Esophagus muscularis mucosa (tissue), 4 donors: ENCODE measurements around the gene MICU1. TPM values are rescaled to one million over a fixed set of nuclear protein-coding genes. Genes with fewer than 3 reads are reported as not detected.

Source experiments
- DNase-seq: peaks from one replicate; pipeline ENCODE4 v3.0.0-alpha.2; 2017; ENCODE audit errors: extremely low spot score
- H3K27ac ChIP-seq, 4 donors: fragments of 200-600 bp; sonication (generic); replicated peaks in 1 of 4; 1 replicate in 3 of 4; 2 replicates in 1 of 4; pipeline ENCODE4 v1.5.1; 2016 to 2019; ENCODE audit warnings: mild to moderate bottlenecking in 1 of 4
- H3K27me3 ChIP-seq, 4 donors: fragments of 200-600 bp; sonication (generic); one replicate each; pipeline versions ENCODE4 v1.5.1 to v1.6.0; 2016 to 2019
- H3K36me3 ChIP-seq, 4 donors: fragments of 200-600 bp; sonication (generic); one replicate each; pipeline ENCODE4 v1.5.1; 2016 to 2019
- H3K4me1 ChIP-seq, 4 donors: fragments of 200-600 bp; sonication (generic); one replicate each; pipeline ENCODE4 v1.5.1; 2016 to 2019
- H3K4me3 ChIP-seq, 4 donors: fragments of 200-600 bp; sonication (generic); 1 replicate in 2 of 4; 2 replicates in 2 of 4; pipeline ENCODE4 v1.5.1; 2016 to 2019; ENCODE audit warnings: mild to moderate bottlenecking in 4 of 4, moderate library complexity in 1 of 4
- H3K9me3 ChIP-seq, 4 donors: fragments of 200-600 bp; sonication (generic); 1 replicate in 3 of 4; 2 replicates in 1 of 4; pipeline ENCODE4 v1.5.1; 2016 to 2019
- CTCF ChIP-seq, 3 experiments: fragments of 200-600 bp in 2 of 3; fragments of 450-650 bp in 1 of 3; sonication (generic) in 2 of 3; IDR thresholded peaks; one replicate each; pipeline ENCODE4 v1.5.1; 2017 to 2019; ENCODE audit warnings: antibody characterized with exemption in 3 of 3, mild to moderate bottlenecking in 2 of 3, moderate library complexity in 1 of 3
- EP300 ChIP-seq: sonication (generic); formaldehyde crosslinking; IDR thresholded peaks from one replicate; pipeline ENCODE4 v1.6.1; 2017; ENCODE audit warnings: antibody characterized with exemption
- POLR2A ChIP-seq: fragments of 450-650 bp; IDR thresholded peaks from one replicate; pipeline ENCODE4 v1.6.1; 2017; ENCODE audit warnings: antibody characterized with exemption, moderate library complexity, mild to moderate bottlenecking, low read depth
- POLR2AphosphoS5 ChIP-seq, 2 donors: sonication (generic); formaldehyde crosslinking; IDR thresholded peaks; one replicate each; pipeline ENCODE4 v1.6.1; 2017; ENCODE audit warnings: antibody characterized with exemption in 2 of 2
- WGBS: methylation state at CpG from one replicate; pipeline ENCODE4 v1.1.5; 2018; 5-methylcytosine and 5-hydroxymethylcytosine counted together
- intact Hi-C: fragments of 100-400 bp; cut with DNase I; formaldehyde crosslinking; loops from one replicate; pipeline ENCODE4 v1.15.1; 2023
- total RNA-seq, 4 donors: library from RNA; depleted of rRNA; stranded (reverse); fragments of >200 nt; gene quantifications; one replicate each; pipeline versions ENCODE4 v1.1.0 to v1.2.1, GENCODE V29; 2016

Gene MICU1
- total RNA-seq, 4 donors from 2014 or later: 31.6 to 39.7 (median 35.0) TPM

GRCh38 chr10:72390764-72391163 is 235.1 kb downstream of the MICU1 start:
- H3K27me3 ChIP-seq: no peaks in the 10 kb centered on the region
- WGBS: 89% methylated on average over 2 of the region's 2 CpGs
- no peaks in the 10 kb centered on the region for H3K9me3 ChIP-seq
- no peak overlapping the region for H3K27ac ChIP-seq
- no peak overlapping the region for H3K4me3 ChIP-seq
- intact Hi-C loops: no loop called here
- no peaks in the 10 kb centered on the region for H3K4me1 ChIP-seq
- H3K36me3 ChIP-seq: peaks cover 0 to 11% (median 0%) of the 10 kb centered on the region in 4 donors
- DNase-seq: no peak
- no peak for TF ChIP-seq POLR2AphosphoS5 (IDR thresholded peaks at IDR 0.05)
- no peak for TF ChIP-seq POLR2A
- no peak for TF ChIP-seq EP300
- no peak for TF ChIP-seq CTCF (IDR thresholded peaks at IDR 0.05)

GRCh38 chr10:72389716-72390115 is 236.2 kb downstream of the MICU1 start:
- intact Hi-C loops: no loop called here
- Histone ChIP-seq H3K9me3 (no peaks in the 10 kb centered on the region), H3K27me3 (no peaks in the 10 kb centered on the region), H3K4me3 (no peak overlapping the region), H3K4me1 (no peaks in the 10 kb centered on the region), H3K27ac (no peak overlapping the region), H3K36me3 (peaks cover 0 to 11% (median 0%) of the 10 kb centered on the region in 4 donors)
- WGBS: 94% methylated on average over 5 of the region's 5 CpGs
- DNase-seq: no peak
- no peak for TF ChIP-seq POLR2A
- TF ChIP-seq CTCF (IDR thresholded peaks at IDR 0.05): no peak
- no peak for TF ChIP-seq POLR2AphosphoS5 (IDR thresholded peaks at IDR 0.05)
- TF ChIP-seq EP300: no peak

GRCh38 chr10:72389014-72389413 is 236.9 kb downstream of the MICU1 start:
- intact Hi-C loops: no loop called here
- Histone ChIP-seq H3K4me3 (no peak overlapping the region), H3K36me3 (peaks cover 0 to 11% (median 0%) of the 10 kb centered on the region in 4 donors), H3K27me3 (no peaks in the 10 kb centered on the region), H3K9me3 (no peaks in the 10 kb centered on the region), H3K4me1 (no peaks in the 10 kb centered on the region), H3K27ac (no peak overlapping the region)
- 100% methylated on average over 1 of the region's 1 CpG for WGBS
- no peak for DNase-seq
- TF ChIP-seq EP300: no peak
- TF ChIP-seq POLR2A: no peak
- no peak for TF ChIP-seq POLR2AphosphoS5 (IDR thresholded peaks at IDR 0.05)
- no peak for TF ChIP-seq CTCF (IDR thresholded peaks at IDR 0.05)

DNA sequence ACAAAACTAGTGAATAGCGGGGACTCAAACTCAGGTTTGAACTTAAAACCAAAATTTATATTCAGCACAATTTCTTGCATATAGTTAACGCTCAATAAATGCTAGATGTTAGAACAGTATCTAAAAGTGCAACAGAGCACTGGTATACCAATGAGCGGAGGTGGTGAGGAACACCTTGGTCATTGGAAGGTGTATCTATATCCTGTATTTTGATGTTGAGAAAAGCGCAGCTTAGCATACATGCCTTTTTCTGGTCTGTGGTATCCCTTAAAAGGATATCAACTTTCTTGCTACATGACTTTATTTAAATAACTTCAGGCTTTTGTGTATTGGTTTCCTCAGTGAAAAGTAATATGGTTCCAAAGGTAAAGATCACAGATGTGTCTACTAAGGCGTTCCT is 237.8 kb downstream of the MICU1 start:
- peaks cover 0 to 4% (median 0%) of the 10 kb centered on the region in 4 donors for H3K36me3 ChIP-seq
- DNase-seq: no peak
- H3K4me3 ChIP-seq: no peak overlapping the region
- no peaks in the 10 kb centered on the region for H3K27me3 ChIP-seq
- WGBS: 95% methylated on average over 5 of the region's 5 CpGs
- intact Hi-C loops: no loop called here
- H3K4me1 ChIP-seq: no peaks in the 10 kb centered on the region
- no peak for TF ChIP-seq POLR2AphosphoS5 (IDR thresholded peaks at IDR 0.05)
- no peak for TF ChIP-seq POLR2A
- no peak for TF ChIP-seq EP300
- no peak for TF ChIP-seq CTCF (IDR thresholded peaks at IDR 0.05)
- no peaks in the 10 kb centered on the region for H3K9me3 ChIP-seq
- H3K27ac ChIP-seq: no peak overlapping the region

DNA sequence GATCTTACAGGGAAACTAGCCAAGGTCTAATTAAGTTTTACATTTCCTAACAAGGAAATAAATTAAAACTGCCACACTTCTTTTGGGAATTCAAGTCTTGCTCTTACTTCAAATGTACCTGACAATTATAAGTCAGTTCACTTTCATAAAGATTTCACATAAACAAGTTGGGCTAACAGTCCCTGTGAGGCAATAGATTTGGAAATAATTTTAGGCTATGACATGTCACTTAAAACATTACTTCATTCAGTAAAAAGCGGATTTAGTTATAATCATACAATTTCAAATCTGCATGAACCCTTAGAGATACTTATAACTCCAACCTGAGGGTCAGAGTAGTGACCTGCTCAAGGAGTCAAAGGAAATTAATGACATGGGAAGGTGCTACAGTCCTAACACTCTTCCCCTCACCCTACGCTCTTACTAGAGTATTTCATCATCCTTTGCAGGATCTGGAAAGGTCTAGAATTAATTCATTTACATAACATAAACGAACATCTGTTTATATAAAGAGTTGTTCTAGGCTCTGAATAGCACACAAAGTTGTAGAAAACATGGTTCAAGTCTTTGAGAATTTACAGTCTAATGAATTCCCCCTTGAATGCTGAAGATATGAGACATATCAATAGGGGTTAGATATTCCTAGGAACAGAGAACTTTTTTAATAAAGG is 238.8 kb downstream of the MICU1 start:
- no peaks in the 10 kb centered on the region for H3K36me3 ChIP-seq
- no peaks in the 10 kb centered on the region for H3K9me3 ChIP-seq
- intact Hi-C loops: no loop called here
- no peak overlapping the region for H3K4me3 ChIP-seq
- no peaks in the 10 kb centered on the region for H3K4me1 ChIP-seq
- no peak for DNase-seq
- TF ChIP-seq EP300: no peak
- 84% methylated on average over 3 of the region's 3 CpGs for WGBS
- no peaks in the 10 kb centered on the region for H3K27me3 ChIP-seq
- H3K27ac ChIP-seq: no peak overlapping the region
